ENCODE data around the gene CLMN.

CLMN gene

DNA sequence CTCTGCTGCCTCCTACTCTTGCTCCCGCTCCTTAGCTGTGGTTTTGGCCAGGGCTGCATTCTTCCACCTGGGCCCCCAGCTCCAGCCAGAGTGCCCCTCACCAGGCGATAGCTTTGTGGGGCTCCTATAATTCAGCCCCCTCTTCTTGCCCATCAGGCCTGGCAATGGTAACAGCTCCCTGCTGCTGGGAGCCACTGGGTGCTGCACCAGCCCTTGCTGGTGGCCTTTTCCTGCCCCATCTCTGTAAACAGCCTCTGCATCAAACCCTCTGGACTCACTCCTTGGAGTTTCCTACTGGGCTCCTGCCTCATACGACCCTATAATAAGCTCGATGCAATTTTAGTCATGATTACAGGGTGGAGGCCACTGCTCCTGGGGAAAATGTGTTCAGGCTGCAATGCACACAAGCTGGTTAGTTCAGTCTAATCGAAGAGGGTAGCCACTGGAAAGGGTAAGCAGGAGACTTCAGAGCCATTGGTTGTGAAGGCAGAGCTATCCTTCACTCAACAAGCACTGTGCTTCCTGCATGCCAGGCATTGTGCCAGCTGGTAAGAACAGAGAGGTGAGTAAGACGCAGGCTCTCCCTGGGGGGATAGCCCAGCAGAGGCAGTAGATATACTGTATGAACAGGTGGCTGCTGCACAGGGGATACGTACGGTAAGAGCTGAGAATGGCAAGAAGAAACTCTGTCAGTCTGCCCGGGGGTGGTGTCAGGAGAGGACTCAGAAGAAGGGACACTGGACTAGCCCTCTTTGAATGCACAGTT lies 24.7 kb downstream of the CLMN start:
- H3K4me1 ChIP-seq (ENCODE audit: control insufficient read depth, insufficient read depth, low read length) = peaks cover 9% of the 10 kb centered on the region
- no peak overlapping the region for H3K4me3 ChIP-seq (ENCODE audit: low read length in 2 of 2)
- H3K9ac ChIP-seq (ENCODE audit: low read length in 2 of 2) = no peak overlapping the region
- H3K27ac ChIP-seq (ENCODE audit: low read length) = no peak overlapping the region
- H3K27me3 ChIP-seq (ENCODE audit: control insufficient read depth in 1 of 2, insufficient read depth in 2 of 2, low read length in 2 of 2) = peaks cover 0 to 4% of the 10 kb centered on the region in 2 donors
- no peaks in the 10 kb centered on the region for H3K36me3 ChIP-seq (ENCODE audit: control insufficient read depth in 2 of 2, insufficient read depth in 2 of 2, low read length in 2 of 2)
- peaks cover 0 to 5% of the 10 kb centered on the region in 2 donors for H3K9me3 ChIP-seq (ENCODE audit: control insufficient read depth in 2 of 2, low read length in 2 of 2)

DNA sequence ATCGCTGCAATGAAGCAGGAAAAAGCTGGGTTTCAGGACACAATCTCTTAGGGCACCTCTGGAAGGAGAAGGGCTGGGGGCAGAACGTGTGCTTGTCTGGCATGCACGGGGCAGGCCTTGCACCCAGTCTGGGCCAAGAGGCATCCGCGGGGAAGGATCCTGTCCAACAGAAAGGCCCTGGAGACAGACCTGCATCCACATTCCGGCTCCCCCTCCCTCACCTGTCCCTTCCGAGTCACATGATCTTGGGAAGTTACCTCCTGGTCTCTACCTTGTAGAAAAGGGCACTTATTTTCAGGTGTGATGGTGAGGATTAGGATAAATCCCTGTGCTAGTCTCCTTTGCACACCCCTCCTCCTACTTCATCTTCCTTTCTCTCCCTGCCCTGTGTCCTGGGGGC lies 25.4 kb downstream of the CLMN start:
- Histone ChIP-seq H3K4me3 (ENCODE audit: low read length in 2 of 2) (no peak overlapping the region), H3K4me1 (ENCODE audit: control insufficient read depth, insufficient read depth, low read length) (peaks cover 9% of the 10 kb centered on the region), H3K36me3 (ENCODE audit: control insufficient read depth in 2 of 2, insufficient read depth in 2 of 2, low read length in 2 of 2) (no peaks in the 10 kb centered on the region), H3K27ac (ENCODE audit: low read length) (no peak overlapping the region), H3K9ac (ENCODE audit: low read length in 2 of 2) (no peak overlapping the region), H3K27me3 (ENCODE audit: control insufficient read depth in 1 of 2, insufficient read depth in 2 of 2, low read length in 2 of 2) (peaks cover 0 to 4% of the 10 kb centered on the region in 2 donors), H3K9me3 (ENCODE audit: control insufficient read depth in 2 of 2, low read length in 2 of 2) (peaks cover 0 to 5% of the 10 kb centered on the region in 2 donors)

- Histone ChIP-seq H3K9ac (ENCODE audit: low read length in 2 of 2) (no peak overlapping the region), H3K4me1 (ENCODE audit: control insufficient read depth, insufficient read depth, low read length) (peaks cover 9% of the 10 kb centered on the region)
These were observed 26.3 kb downstream of the CLMN start for GRCh38 chr14:95293449-95293848.

DNA sequence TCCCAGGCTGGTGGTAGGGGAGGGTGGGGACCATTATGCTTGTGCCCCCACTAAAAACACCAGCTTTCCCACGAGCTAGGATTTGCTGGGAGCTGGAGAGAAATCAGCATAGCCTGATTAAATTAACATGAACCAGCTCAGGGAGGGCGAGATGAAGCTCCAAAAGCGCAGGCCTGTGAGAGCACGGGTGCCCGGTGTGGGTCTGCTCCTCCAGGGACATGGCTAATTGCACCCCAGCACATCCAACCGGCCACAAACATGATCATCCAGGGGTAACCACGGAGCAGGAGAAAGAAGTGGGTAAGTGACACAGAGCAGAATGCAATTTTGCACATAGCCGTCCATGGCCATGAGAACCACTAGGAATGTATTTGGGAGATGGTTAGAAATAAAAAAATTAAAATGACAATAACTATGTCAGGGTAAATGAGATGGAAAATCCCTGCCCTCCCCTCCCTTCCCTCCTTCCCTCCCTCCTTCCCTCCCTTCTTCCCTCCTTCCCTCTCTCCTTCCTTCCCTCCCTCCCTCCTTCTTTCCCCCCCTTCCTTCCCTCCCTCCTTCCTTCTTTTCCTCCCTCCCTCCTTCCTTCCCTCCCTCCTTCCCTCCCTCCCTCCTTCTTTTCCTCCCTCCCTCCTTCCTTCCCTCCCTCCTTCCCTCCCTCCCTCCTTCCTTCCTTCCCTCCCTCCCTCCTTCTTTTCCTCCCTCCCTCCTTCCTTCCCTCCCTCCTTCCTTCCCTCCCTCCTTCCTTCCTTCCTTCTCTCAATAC lies 26.9 kb downstream of the CLMN start:
- peaks cover 0 to 5% of the 10 kb centered on the region in 2 donors for H3K9me3 ChIP-seq (ENCODE audit: control insufficient read depth in 2 of 2, low read length in 2 of 2)
- no peaks in the 10 kb centered on the region for H3K36me3 ChIP-seq (ENCODE audit: control insufficient read depth in 2 of 2, insufficient read depth in 2 of 2, low read length in 2 of 2)
- no peak overlapping the region for H3K27ac ChIP-seq (ENCODE audit: low read length)
- peaks cover 0 to 4% of the 10 kb centered on the region in 2 donors for H3K27me3 ChIP-seq (ENCODE audit: control insufficient read depth in 1 of 2, insufficient read depth in 2 of 2, low read length in 2 of 2)
- H3K4me1 ChIP-seq (ENCODE audit: control insufficient read depth, insufficient read depth, low read length) = peaks cover 9% of the 10 kb centered on the region
- no peak overlapping the region for H3K9ac ChIP-seq (ENCODE audit: low read length in 2 of 2)
- H3K4me3 ChIP-seq (ENCODE audit: low read length in 2 of 2) = no peak overlapping the region

More at GRCh38 chr14:95293449-95293848, 26.3 kb downstream of the CLMN start:
- Histone ChIP-seq H3K27ac (ENCODE audit: low read length) (no peak overlapping the region), H3K9me3 (ENCODE audit: control insufficient read depth in 2 of 2, low read length in 2 of 2) (peaks cover 0 to 5% of the 10 kb centered on the region in 2 donors), H3K27me3 (ENCODE audit: control insufficient read depth in 1 of 2, insufficient read depth in 2 of 2, low read length in 2 of 2) (peaks cover 0 to 4% of the 10 kb centered on the region in 2 donors), H3K36me3 (ENCODE audit: control insufficient read depth in 2 of 2, insufficient read depth in 2 of 2, low read length in 2 of 2) (no peaks in the 10 kb centered on the region), H3K4me3 (ENCODE audit: low read length in 2 of 2) (no peak overlapping the region)

- Histone ChIP-seq H3K9ac (ENCODE audit: low read length in 2 of 2) (no peak overlapping the region), H3K4me3 (ENCODE audit: low read length in 2 of 2) (no peak overlapping the region), H3K4me1 (ENCODE audit: control insufficient read depth, insufficient read depth, low read length) (peaks cover 9% of the 10 kb centered on the region), H3K36me3 (ENCODE audit: control insufficient read depth in 2 of 2, insufficient read depth in 2 of 2, low read length in 2 of 2) (no peaks in the 10 kb centered on the region), H3K9me3 (ENCODE audit: control insufficient read depth in 2 of 2, low read length in 2 of 2) (peaks cover 0 to 5% of the 10 kb centered on the region in 2 donors), H3K27ac (ENCODE audit: low read length) (no peak overlapping the region), H3K27me3 (ENCODE audit: control insufficient read depth in 1 of 2, insufficient read depth in 2 of 2, low read length in 2 of 2) (peaks cover 0 to 6% of the 10 kb centered on the region in 2 donors)
These were observed 27.7 kb downstream of the CLMN start for GRCh38 chr14:95291859-95292542.

GRCh38 chr14:95290871-95291431 lies 28.8 kb downstream of the CLMN start:
- no peak overlapping the region for H3K27ac ChIP-seq (ENCODE audit: low read length)
- H3K27me3 ChIP-seq (ENCODE audit: control insufficient read depth in 1 of 2, insufficient read depth in 2 of 2, low read length in 2 of 2) = peaks cover 0 to 6% of the 10 kb centered on the region in 2 donors
- H3K4me1 ChIP-seq (ENCODE audit: control insufficient read depth, insufficient read depth, low read length) = peaks cover 9% of the 10 kb centered on the region
- H3K4me3 ChIP-seq (ENCODE audit: low read length in 2 of 2) = no peak overlapping the region
- no peaks in the 10 kb centered on the region for H3K36me3 ChIP-seq (ENCODE audit: control insufficient read depth in 2 of 2, insufficient read depth in 2 of 2, low read length in 2 of 2)
- no peak overlapping the region for H3K9ac ChIP-seq (ENCODE audit: low read length in 2 of 2)
- H3K9me3 ChIP-seq (ENCODE audit: control insufficient read depth in 2 of 2, low read length in 2 of 2) = peaks cover 0 to 3% of the 10 kb centered on the region in 2 donors

DNA sequence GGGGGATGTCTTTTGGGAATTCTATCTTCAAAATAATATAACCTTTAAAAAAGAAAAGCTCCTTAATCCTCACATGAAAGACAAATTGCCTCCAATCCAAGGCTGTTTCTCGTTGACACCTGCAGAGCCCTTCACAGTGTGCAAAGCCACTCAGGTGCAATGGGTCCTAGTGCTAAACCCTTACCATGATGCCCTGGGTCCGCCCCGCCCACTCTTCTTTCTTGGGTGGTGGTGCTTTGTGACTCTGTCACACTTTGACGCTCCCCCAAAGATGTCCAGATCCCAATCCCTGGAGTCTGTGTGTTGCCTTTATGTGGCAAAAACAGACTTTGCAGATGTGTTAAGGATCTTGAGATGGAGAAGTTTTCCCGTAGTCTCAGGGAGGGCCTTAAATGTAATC lies 29.7 kb downstream of the CLMN start:
- Histone ChIP-seq H3K27me3 (ENCODE audit: control insufficient read depth in 1 of 2, insufficient read depth in 2 of 2, low read length in 2 of 2) (peaks cover 0 to 6% of the 10 kb centered on the region in 2 donors), H3K4me3 (ENCODE audit: low read length in 2 of 2) (no peak overlapping the region), H3K36me3 (ENCODE audit: control insufficient read depth in 2 of 2, insufficient read depth in 2 of 2, low read length in 2 of 2) (no peaks in the 10 kb centered on the region), H3K9ac (ENCODE audit: low read length in 2 of 2) (no peak overlapping the region), H3K27ac (ENCODE audit: low read length) (no peak overlapping the region), H3K4me1 (ENCODE audit: control insufficient read depth, insufficient read depth, low read length) (peaks cover 9% of the 10 kb centered on the region), H3K9me3 (ENCODE audit: control insufficient read depth in 2 of 2, low read length in 2 of 2) (no peaks in the 10 kb centered on the region)

DNA sequence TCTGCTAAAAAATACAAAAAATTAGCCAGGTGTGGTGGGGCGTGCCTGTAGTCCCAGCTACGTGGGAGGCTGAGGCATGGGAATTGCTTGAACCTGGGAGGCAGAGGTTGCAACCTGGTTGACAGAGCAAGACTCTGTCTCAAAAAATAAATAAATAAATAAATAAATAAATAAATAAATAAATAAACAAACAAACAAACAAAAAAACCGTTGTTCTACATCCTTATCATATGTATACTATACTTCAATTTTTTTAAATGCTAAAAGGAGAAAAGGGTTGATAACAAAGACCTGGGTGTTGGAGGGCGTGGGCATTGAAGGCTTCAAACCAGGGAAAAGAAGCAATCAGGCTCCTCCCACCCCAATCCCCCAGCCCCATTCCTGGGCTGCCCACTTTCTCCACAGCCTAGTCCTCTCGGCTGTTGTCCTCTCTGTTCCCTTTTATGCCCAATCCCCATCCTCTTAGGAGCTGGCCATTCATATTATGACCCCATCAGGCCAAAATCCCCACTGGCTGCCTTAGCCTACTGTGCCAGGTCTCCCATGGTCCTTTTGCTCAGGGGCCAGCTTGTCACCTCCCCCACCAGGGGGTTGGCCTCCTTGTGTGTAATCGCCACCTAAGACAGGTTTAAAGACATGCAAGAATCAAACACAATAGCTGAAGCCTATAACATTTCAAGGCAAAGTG lies 30.2 kb downstream of the CLMN start:
- H3K4me1 ChIP-seq (ENCODE audit: control insufficient read depth, insufficient read depth, low read length) = peaks cover 9% of the 10 kb centered on the region

DNA sequence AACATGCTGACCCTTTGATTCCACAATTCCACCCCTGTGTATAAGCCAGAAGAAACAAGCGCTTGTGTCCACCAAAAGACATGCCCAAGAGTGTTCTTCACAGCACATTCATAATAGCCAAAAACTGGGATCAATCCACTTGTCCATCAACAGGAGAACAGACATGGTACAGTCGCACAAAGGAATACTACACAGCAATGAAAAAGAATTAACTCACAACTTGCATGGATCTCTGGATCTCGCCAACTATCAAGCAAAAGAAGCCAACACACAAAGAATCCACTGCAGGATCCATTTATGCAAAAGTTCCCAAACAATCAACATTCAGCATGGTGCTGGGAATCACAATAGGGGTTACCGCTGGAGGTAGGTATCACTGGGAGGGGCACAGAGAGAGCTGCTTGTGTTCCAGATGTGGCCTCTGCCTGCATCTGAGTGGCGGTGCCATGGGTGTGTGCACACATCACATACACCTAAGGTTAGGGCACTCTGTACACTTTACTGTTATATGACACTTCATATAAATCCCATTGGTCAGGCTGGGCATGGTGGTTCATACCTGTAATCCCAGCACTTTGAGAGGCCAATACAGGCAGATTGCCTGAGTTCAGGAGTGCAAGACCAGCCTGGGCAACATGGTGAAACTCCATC lies 30.9 kb downstream of the CLMN start:
- H3K9me3 ChIP-seq (ENCODE audit: control insufficient read depth in 2 of 2, low read length in 2 of 2) = no peaks in the 10 kb centered on the region
- H3K36me3 ChIP-seq (ENCODE audit: control insufficient read depth in 2 of 2, insufficient read depth in 2 of 2, low read length in 2 of 2) = no peaks in the 10 kb centered on the region
- peaks cover 0 to 2% of the 10 kb centered on the region in 2 donors for H3K27me3 ChIP-seq (ENCODE audit: control insufficient read depth in 1 of 2, insufficient read depth in 2 of 2, low read length in 2 of 2)
- H3K4me1 ChIP-seq (ENCODE audit: control insufficient read depth, insufficient read depth, low read length) = peaks cover 9% of the 10 kb centered on the region
- no peak overlapping the region for H3K9ac ChIP-seq (ENCODE audit: low read length in 2 of 2)
- no peak overlapping the region for H3K27ac ChIP-seq (ENCODE audit: low read length)
- no peak overlapping the region for H3K4me3 ChIP-seq (ENCODE audit: low read length in 2 of 2)

More for the DNA sequence above, 30.2 kb downstream of the CLMN start:
- H3K9ac ChIP-seq (ENCODE audit: low read length in 2 of 2) = no peak overlapping the region
- H3K27me3 ChIP-seq (ENCODE audit: control insufficient read depth in 1 of 2, insufficient read depth in 2 of 2, low read length in 2 of 2) = peaks cover 0 to 4% of the 10 kb centered on the region in 2 donors
- no peaks in the 10 kb centered on the region for H3K36me3 ChIP-seq (ENCODE audit: control insufficient read depth in 2 of 2, insufficient read depth in 2 of 2, low read length in 2 of 2)
- H3K9me3 ChIP-seq (ENCODE audit: control insufficient read depth in 2 of 2, low read length in 2 of 2) = no peaks in the 10 kb centered on the region
- no peak overlapping the region for H3K27ac ChIP-seq (ENCODE audit: low read length)
- H3K4me3 ChIP-seq (ENCODE audit: low read length in 2 of 2) = no peak overlapping the region

All from stomach smooth muscle (tissue), 2 donors.